Keratinocyte (primary cell): ENCODE results near the gene PODN. TPM values are rescaled to one million over a fixed set of nuclear protein-coding genes. Genes with fewer than 3 reads are reported as not detected.

Experiments used
- DNase-seq: peaks from one replicate; pipeline ENCODE4 v3.0.0-alpha.2; 2011; ENCODE audit warnings: low read depth, missing footprints, low spot score
- FAIRE-seq: peaks from 2 replicates; lab custom pipeline; 2011; peaks lifted over from hg19 to GRCh38; lab: Jason Lieb, UNC
- H2AFZ ChIP-seq: 2 replicates; pipeline ENCODE4 v1.6.0; 2012; ENCODE audit warnings: low read length, control low read depth, inconsistent platforms; ENCODE audit not compliant: control insufficient read depth
- H3K27ac ChIP-seq: 2 replicates; pipeline ENCODE4 v1.5.1; 2011; ENCODE audit warnings: low read length; ENCODE audit not compliant: control insufficient read depth, insufficient read depth
- H3K27me3 ChIP-seq: 3 replicates; pipeline ENCODE4 v1.6.0; 2011; ENCODE audit warnings: low read length; ENCODE audit not compliant: control insufficient read depth, insufficient read depth; ENCODE audit errors: extremely low read depth
- H3K36me3 ChIP-seq, 2 experiments: 2 replicates in 1 of 2; 3 replicates in 1 of 2; pipeline ENCODE4 v1.5.1; 2011; ENCODE audit warnings: low read length in 2 of 2, mild to moderate bottlenecking in 1 of 2; ENCODE audit not compliant: control insufficient read depth in 2 of 2, insufficient read depth in 2 of 2; ENCODE audit errors: extremely low read depth in 1 of 2
- H3K4me1 ChIP-seq: 3 replicates; pipeline ENCODE4 v1.5.1; 2011; ENCODE audit warnings: low read length; ENCODE audit not compliant: control insufficient read depth, insufficient read depth; ENCODE audit errors: extremely low read depth
- H3K4me2 ChIP-seq: 3 replicates; pipeline ENCODE4 v1.6.0; 2011; ENCODE audit warnings: low read depth, low read length; ENCODE audit not compliant: control insufficient read depth, insufficient read depth; ENCODE audit errors: extremely low read depth
- H3K4me3 ChIP-seq, 3 experiments: fragments of 200-600 bp in 1 of 3; sonication (generic) in 1 of 3; 2 replicates in 2 of 3; 3 replicates in 1 of 3; pipeline ENCODE4 v1.5.1; 2011 to 2016; ENCODE audit warnings: low read length in 3 of 3, mild to moderate bottlenecking in 3 of 3, control low read depth in 2 of 3, inconsistent platforms in 1 of 3, low read depth in 1 of 3, mixed read lengths in 1 of 3, mixed run types in 1 of 3, moderate library complexity in 1 of 3; ENCODE audit not compliant: control insufficient read depth in 2 of 3, insufficient read depth in 2 of 3; ENCODE audit errors: extremely low read depth in 1 of 3
- H3K79me2 ChIP-seq: 2 replicates; pipeline ENCODE4 v1.6.0; 2012; ENCODE audit warnings: low read length; ENCODE audit not compliant: control insufficient read depth, insufficient read depth
- H3K9ac ChIP-seq: 3 replicates; pipeline ENCODE4 v1.6.0; 2011; ENCODE audit warnings: low read length; ENCODE audit not compliant: control insufficient read depth, insufficient read depth; ENCODE audit errors: extremely low read depth
- H3K9me1 ChIP-seq: 3 replicates; pipeline ENCODE4 v1.6.0; 2011; ENCODE audit warnings: low read length; ENCODE audit not compliant: control insufficient read depth, insufficient read depth; ENCODE audit errors: extremely low read depth
- H3K9me3 ChIP-seq: 2 replicates; pipeline ENCODE4 v1.5.1; 2012; ENCODE audit warnings: low read depth, low read length; ENCODE audit not compliant: control insufficient read depth
- H4K20me1 ChIP-seq: 3 replicates; pipeline ENCODE4 v1.6.0; 2011; ENCODE audit warnings: low read length; ENCODE audit not compliant: control insufficient read depth, insufficient read depth; ENCODE audit errors: extremely low read depth
- CTCF ChIP-seq, 3 experiments: IDR thresholded peaks in 1 of 3; conservative IDR thresholded peaks in 1 of 3; optimal IDR thresholded peaks in 1 of 3; 2 replicates in 2 of 3; 3 replicates in 1 of 3; pipeline versions ENCODE3 to v1.5.1; 2011; ENCODE audit warnings: low read length in 3 of 3, mild to moderate bottlenecking in 3 of 3, moderate library complexity in 2 of 3, control low read depth in 1 of 3, inconsistent platforms in 1 of 3; ENCODE audit not compliant: insufficient read depth in 2 of 3; ENCODE audit errors: extremely low read depth in 1 of 3
- EZH2 ChIP-seq: IDR thresholded peaks from one replicate; pipeline ENCODE4 v1.6.1; 2012; ENCODE audit warnings: inconsistent platforms, mild to moderate bottlenecking, low read length, moderate library complexity
- dilution Hi-C: fragments of 300-500 bp; cut with MboI; formaldehyde crosslinking; loops from one replicate; pipeline ENCODE4 v1.7.0; 2020; ENCODE audit warnings: low sequenced_read_pairs; ENCODE audit not compliant: extremely low pct_ligation_motif_present
- polyA plus RNA-seq, 5 experiments: library from polyadenylated mRNA; depleted of rRNA in 3 of 5; stranded (reverse) in 3 of 5; stranded (forward) in 1 of 5; unstranded in 1 of 5; fragments of >200 nt; gene quantifications; 1 replicate in 1 of 5; 2 replicates in 3 of 5; 3 replicates in 1 of 5; pipeline versions ENCODE4 v1.2.1 to v1.2.3, GENCODE V29; 2011 to 2012; ENCODE audit warnings: missing spikeins in 2 of 5, low read depth in 1 of 5, low replicate concordance in 1 of 5

Gene PODN
- polyA plus RNA-seq, 1 donor (not counting 4 experiments of a cell fraction or from before 2014, with no cell fraction given) = not detected

DNA sequence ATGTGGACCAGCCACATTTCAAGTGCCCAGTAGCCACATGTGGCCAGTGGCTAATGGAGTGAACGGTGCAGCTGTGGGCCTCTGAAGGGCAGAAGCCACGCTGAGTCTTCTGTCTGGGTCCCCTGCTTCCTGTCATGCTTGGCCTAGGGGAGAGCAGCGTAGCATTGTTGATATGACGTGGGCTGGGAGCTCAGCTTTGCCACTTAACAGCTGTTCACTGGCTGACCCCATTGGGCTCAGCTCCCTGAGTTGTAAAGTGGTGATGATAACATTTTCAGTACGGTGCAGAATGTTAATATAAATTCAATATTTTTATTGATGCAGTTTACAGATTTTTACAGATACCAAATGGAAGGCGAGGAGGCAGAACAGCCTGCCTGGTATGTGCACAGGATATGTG lies 4.5 kb downstream of the PODN start:
- no peak for FAIRE-seq
- no peaks in the 10 kb centered on the region for H3K36me3 ChIP-seq
- peaks cover 35% of the 10 kb centered on the region for H3K27me3 ChIP-seq

DNA sequence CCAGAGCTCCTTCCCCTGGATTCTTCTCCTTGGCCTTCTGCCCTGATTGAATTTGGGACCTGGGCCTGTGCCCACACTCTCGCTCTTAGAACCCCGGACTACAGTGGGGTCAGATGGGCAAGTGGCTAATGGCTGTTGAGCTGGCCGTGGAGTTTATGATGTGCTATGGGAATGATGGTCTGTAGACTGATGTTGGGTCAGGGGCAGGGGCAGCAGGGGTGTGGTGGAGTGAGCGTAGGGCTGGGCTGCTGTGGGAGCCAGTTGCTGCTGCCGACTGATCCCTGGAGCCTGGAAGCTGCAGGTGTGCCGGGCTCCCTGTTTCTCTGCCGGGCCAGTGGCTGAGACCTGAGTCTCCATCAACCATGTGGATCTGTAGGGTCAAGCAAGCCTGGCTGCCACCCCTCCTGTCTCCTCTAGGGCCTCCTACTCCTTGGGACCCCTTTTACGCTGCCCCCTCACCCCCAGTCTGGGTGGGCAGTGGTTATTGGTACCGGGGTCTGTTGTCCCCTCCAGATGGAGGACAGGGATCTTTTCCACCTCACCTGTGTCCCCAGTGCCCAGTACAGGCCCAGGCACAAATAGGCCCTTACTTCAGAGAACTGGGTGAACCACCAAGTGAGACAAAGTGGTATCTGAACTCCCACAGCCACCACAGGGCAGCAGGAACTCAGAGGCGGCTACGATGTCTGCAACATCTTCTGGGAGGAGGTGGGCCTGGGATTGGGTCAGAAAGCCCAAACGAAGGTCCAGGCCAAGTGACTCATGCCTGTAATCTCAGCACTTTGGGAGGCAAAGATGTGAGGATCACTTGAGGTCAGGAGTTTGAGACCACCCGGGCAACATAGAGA lies 5.1 kb downstream of the PODN start:
- FAIRE-seq (no peak), DNase-seq (no peak)
- Histone ChIP-seq H3K4me1 (no peaks in the 10 kb centered on the region), H4K20me1 (no peaks in the 10 kb centered on the region), H3K9ac (no peak overlapping the region), H3K27ac (no peak overlapping the region), H3K36me3 (no peaks in the 10 kb centered on the region), H3K9me3 (no peaks in the 10 kb centered on the region), H3K79me2 (no peaks in the 10 kb centered on the region), H2AFZ (no peak overlapping the region), H3K9me1 (no peaks in the 10 kb centered on the region), H3K27me3 (peaks cover 29% of the 10 kb centered on the region), H3K4me2 (no peak overlapping the region), H3K4me3 (no peak overlapping the region)
- no peak for TF ChIP-seq EZH2
- TF ChIP-seq CTCF (optimal IDR thresholded peaks at IDR 0.05 in 1 of 3, IDR thresholded peaks at IDR 0.05 in 1 of 3, conservative IDR thresholded peaks at IDR 0.05 in 1 of 3; ENCODE audit: extremely low read depth in 1 of 3, insufficient read depth in 2 of 3, low read length in 3 of 3) = no peak
- dilution Hi-C loops = no loop called here

More for the DNA sequence above, 4.5 kb downstream of the PODN start:
- TF ChIP-seq CTCF (optimal IDR thresholded peaks at IDR 0.05 in 1 of 3, IDR thresholded peaks at IDR 0.05 in 1 of 3, conservative IDR thresholded peaks at IDR 0.05 in 1 of 3; ENCODE audit: extremely low read depth in 1 of 3, insufficient read depth in 2 of 3, low read length in 3 of 3) (no peak), EZH2 (no peak)
- H3K4me3 ChIP-seq = no peak overlapping the region
- no peak overlapping the region for H2AFZ ChIP-seq
- H3K4me1 ChIP-seq = no peaks in the 10 kb centered on the region
- no peak overlapping the region for H3K4me2 ChIP-seq
- no peak for DNase-seq
- H4K20me1 ChIP-seq = no peaks in the 10 kb centered on the region
- H3K9me3 ChIP-seq = no peaks in the 10 kb centered on the region
- no peak overlapping the region for H3K9ac ChIP-seq
- H3K9me1 ChIP-seq = no peaks in the 10 kb centered on the region
- H3K27ac ChIP-seq = no peak overlapping the region
- H3K79me2 ChIP-seq = no peaks in the 10 kb centered on the region
- dilution Hi-C loops = no loop called here
